IPS DF 4.7 (cell line): ENCODE measurements around the gene PRAME.
"Not testable (repeated sequence)": the region's sequence is repeated elsewhere in the genome, so short reads cannot be mapped to it uniquely, and the experiment has no call there.

Experiments
- DNase-seq: peaks from one replicate; pipeline ENCODE4 v3.0.0-alpha.2; 2013; ENCODE audit warnings: low spot score; ENCODE audit errors: extremely low read depth

Gene PRAME, protein sequence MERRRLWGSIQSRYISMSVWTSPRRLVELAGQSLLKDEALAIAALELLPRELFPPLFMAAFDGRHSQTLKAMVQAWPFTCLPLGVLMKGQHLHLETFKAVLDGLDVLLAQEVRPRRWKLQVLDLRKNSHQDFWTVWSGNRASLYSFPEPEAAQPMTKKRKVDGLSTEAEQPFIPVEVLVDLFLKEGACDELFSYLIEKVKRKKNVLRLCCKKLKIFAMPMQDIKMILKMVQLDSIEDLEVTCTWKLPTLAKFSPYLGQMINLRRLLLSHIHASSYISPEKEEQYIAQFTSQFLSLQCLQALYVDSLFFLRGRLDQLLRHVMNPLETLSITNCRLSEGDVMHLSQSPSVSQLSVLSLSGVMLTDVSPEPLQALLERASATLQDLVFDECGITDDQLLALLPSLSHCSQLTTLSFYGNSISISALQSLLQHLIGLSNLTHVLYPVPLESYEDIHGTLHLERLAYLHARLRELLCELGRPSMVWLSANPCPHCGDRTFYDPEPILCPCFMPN

DNA sequence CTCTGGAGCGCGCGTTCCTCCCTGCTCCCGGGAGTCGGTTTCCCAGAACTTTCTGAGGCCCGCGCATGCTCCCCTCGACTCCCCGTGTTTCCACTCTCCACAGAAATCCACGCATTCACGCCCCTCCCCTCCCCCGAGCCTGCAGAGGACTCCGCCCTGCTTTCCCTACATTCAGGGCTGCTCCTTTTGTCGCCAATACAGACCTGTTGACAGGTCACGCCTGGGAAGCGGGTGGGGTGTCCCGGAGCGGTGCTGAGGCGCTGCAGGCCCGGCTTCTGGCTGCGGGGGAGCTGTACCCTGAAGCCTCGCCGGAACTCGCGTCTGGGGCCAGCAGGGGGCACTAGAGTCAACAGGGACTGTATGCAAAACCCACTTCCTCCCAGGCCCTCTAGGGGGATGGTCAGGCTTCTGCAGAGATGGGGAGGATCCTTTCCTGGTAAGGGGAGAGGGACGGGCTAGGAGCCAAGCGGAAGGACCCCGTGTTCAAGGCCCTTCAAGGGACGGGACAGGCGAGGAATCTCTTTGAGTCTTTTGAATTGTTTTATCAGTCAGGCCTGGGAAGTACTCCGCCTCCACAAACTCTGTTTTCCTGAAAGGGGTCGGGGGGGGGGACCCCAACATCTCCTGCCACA is at the start of gene PRAME:
TSS of gene PRAME (minus strand) at position 294 of the 632 bp plus-strand sequence. CDS start 2,433 bp downstream, outside the sequence.
- peak; percentile 49 for DNase-seq

DNA sequence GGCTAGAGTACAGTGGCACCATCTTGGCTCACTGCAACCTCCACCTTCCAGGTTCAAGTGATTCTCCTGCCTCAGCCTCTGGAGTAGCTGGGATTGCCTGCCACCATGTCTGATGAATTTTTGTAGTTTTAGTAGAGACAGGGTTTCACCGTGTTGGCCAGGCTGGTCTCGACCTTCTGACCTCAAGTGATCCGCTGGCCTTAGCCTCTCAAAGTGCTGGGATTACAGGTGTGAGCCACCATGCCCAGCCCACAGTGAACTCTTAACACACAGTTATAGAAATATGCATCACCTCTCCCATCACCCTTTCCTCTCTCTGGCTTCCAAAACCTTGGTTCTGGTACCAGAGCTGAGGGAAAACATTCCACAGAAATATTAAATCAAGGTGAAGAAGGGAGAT is 49.0 kb upstream of the PRAME start:
- DNase-seq, result not testable (repeated sequence)

GRCh38 chr22:22605074-22605404 is 46.0 kb upstream of the PRAME start:
- DNase-seq, result no peak

DNA sequence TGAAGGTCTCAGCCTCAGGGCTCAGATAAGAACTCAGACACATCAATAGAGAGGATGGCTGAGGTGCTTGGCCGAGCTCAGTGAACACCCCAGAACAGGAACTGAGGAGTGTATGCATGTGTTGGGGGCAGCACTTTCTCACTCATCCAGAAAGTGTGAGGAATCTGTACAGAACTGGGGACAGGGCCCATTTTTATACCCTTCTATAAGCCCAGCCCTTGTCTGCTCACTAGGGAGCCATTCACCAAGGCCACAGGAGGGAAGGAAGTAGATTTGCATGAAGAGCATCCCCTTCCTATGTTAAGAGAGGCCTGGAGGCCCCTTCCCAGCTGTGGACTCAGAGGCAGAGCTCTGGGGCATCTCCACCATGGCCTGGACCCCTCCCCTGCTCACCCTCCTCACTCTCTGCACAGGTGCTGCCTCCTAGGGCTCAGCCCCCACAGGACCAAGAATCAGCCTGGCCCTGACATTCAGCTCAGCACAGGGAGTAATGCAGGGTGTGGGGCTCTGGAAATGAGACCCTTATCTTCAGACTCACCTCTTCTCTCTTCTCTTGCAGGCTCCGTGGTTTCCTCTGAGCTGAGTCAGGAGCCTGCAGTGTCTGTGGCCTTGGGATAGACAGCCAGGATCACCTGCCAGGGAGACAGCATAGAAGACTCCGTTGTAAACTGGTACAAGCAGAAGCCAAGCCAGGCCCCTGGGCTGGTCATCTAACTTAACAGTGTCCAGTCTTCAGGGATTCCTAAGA is 45.4 kb upstream of the PRAME start:
- no peak for DNase-seq

- DNase-seq, result no peak
Measured at GRCh38 chr22:22603470-22603947, 44.4 kb upstream of the PRAME start.

DNA sequence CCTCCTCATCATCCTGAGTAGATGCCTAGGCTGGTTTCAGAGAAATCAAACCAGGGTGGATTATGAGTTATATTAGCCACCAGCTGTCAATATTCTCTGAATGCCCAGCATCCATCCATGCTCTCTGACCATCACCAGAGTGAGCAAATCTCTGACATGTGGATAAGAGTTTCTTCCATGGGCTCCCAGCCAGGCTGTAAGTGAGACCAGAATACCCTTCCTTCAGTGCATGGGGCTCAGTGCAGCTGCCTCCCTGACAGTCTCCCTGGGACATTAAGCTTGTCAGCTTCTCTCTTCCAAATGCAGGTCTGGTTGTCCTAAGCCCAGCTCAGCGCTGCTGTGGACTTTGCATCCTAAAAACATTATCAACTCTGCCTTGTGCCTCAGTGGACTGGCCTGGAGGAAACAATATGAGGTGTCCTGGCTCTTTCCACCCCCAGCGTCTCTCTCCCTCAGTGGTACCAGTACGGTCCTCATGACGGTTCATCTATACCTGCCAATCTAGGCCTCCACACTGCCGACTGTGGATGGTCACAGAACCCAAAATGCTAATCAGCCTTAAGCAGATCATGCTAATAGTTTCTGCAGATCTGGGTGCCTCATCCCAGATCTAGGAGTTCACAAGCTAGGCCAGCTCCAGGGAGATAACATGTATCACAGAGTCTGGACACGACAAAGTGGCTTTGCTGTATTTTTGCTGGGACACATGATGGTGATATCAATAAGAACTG is 41.6 kb upstream of the PRAME start:
- DNase-seq, result no peak

- DNase-seq, result no peak
Measured at GRCh38 chr22:22599248-22599647, 40.2 kb upstream of the PRAME start.

- DNase-seq, result no peak
Measured at GRCh38 chr22:22598144-22598543, 39.1 kb upstream of the PRAME start.

- DNase-seq, result no peak
Measured at GRCh38 chr22:22595001-22595835, 36.2 kb upstream of the PRAME start.

GRCh38 chr22:22593964-22594656 is 35.0 kb upstream of the PRAME start:
- DNase-seq, result peak; percentile 30

- DNase-seq, result no peak
Measured at GRCh38 chr22:22593250-22593649, 34.2 kb upstream of the PRAME start.

DNA sequence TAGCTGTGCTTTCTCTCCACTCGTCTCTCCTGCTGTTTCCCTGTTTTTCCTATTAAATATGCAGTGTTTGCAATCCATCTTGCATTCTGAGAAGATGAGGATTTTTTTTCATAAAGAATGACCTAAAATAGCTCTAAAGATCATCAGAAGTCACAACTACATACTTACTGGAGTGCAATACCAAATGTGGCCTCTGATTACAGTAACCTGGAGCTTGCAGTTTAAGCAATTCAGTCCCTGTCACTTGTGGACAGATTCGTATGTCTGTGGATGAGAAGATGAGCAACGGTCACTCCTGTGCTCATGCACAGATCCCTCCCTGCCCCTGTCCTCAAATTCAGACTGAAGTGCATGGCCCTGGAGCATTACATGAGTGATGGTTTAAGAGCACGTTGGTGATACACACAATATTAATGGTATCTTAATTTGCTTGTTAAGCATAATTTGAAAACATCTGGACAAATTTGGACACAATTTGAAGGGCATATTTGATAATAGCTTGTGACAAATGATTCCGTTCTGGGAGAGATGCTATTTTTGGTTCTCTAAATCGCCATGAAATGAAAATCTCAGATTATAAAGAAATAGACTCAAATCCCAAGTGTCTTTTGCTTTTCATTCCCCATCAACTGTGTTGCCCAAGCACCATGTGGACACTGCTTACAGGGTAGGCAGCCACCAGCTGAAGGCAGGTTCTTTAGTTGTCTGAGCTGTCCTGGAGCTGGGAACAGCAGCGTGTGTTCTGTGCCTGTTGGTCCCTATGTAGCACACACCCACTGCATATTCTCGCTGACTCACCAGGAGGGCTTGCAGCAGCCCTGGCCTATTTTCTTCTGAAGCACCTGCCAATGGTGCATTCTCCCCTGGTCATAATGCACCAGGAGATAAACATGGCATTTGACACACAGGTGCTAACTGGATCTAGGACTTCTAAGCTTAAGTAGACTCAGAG is 32.6 kb upstream of the PRAME start:
- DNase-seq, result no peak

- no peak for DNase-seq
Measured at GRCh38 chr22:22590136-22590891, 31.2 kb upstream of the PRAME start.

DNA sequence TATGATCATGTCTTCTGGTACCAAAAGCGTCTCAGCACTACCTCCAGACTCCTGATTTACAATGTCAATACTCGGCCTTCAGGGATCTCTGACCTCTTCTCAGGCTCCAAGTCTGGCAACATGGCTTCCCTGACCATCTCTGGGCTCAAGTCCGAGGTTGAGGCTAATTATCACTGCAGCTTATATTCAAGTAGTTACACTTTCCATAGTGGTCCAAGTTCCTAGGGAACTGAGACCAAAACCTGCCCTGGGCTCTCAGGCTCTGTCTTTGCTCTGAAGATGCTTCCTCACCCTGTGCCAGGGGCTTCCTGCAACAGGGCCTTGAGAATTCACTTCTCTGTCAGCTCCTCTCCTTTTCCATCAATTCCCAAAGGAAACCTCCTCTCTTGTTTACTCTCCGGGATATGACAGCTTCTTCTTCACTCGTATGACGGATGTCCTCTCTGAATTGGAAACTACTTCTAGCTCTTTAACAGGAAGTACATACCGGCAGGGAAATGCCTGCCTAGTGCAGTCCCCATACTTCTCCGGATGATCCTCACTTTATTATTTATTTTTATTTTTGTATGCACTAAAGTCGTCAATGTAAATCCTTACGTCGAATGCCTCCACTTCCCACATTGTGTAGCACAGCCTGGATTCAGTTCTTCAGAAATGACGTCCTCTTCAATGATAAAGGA is 29.6 kb upstream of the PRAME start:
- no peak for DNase-seq

DNA sequence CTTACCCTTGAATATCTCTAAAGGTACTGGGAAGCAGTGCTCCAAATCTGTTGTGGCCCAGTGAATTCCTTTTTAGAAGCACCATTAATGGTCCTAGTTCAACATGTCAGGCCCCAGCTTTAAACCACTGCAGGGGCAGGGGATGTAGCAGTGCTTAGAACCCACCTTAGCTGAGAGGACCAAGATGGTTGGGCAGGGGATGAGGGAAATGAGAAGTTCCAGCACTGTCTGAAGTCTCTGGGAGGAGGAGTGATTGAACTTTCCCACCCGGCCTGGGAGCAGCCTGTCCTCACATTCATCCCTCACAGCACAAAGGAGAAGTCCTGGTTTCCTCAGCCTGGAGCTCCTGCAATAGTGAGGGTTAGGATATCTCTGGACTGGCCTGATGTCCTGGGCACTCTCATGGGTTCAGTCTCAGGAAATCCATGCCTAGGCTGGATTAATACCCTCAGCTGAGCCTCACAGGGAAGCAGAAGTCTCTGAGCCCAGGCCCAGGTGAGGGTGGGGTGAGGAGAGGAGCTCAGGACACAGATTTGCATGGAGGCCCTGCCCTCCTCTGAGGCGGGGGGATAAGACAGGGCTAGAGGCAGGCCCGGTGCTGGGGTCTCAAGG is 28.6 kb upstream of the PRAME start:
- no peak for DNase-seq

DNA sequence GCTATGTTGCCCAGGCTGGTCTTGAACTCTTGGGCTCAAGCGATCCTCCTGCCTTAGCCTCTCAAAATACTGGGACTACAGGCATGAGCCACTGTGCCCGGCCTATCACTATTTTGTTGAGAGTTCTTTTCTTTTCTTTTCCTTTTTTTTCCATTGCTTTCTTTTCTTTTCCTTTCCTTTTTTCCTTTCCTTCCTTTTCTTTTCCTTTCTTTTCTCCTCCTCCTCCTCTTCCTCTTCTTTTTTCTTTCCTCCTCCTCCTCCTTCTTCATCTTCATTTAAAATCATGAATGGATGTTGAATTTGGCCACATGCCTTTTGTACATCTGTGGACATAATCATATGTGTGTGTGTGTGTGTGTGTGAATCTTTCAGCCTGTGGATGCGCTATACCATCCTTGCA is 25.7 kb upstream of the PRAME start:
- no peak for DNase-seq

DNA sequence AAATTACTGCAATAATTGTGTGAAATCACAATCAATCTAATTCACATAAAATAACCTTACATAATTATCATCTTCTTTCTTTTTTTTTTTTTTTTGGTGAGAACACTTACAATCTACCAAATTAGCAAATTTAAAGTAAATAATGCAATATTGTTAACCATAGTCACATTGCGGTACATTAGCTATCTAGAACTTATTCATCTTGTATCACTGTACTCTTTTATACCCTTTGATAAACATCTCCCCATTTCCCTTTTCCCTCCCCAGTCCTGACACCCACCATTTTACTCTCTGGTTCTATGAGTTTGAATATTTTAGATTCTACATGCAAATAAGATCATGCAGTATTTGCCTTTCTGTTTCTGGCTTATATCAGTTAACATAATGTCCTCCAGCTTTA is 24.0 kb upstream of the PRAME start:
- no peak for DNase-seq
